Fibroblast of lung (primary cell): ENCODE results near the gene UHRF2.

Experiments used
- CTCF ChIP-seq, 2 donors: IDR thresholded peaks in 1 of 2; conservative IDR thresholded peaks in 1 of 2; 1 replicate in 1 of 2; 2 replicates in 1 of 2; pipeline ENCODE4 v1.5.1; 2011 to 2012; ENCODE audit warnings: low read length in 2 of 2, control low read depth in 1 of 2, inconsistent platforms in 1 of 2, low read depth in 1 of 2, mild to moderate bottlenecking in 1 of 2
- EZH2 ChIP-seq: IDR thresholded peaks from 2 replicates; pipeline ENCODE4 v1.5.1; 2012; ENCODE audit warnings: low read length, control low read depth, mild to moderate bottlenecking; ENCODE audit errors: missing control alignments

- no peak for TF ChIP-seq EZH2
- TF ChIP-seq CTCF (conservative IDR thresholded peaks at IDR 0.05 in 1 of 2, IDR thresholded peaks at IDR 0.05 in 1 of 2; ENCODE audit: low read depth in 1 of 2, low read length in 2 of 2): no peak
Measured at GRCh38 chr9:6479959-6480358, 67.0 kb downstream of the UHRF2 start.
